Middle frontal gyrus (tissue), 1 donor: ENCODE results near the gene SPTB.
"Not testable (repeated sequence)": the region's sequence is repeated elsewhere in the genome, so short reads cannot be mapped to it uniquely, and the experiment has no call there.

Experiments
- DNase-seq: peaks from one replicate; pipeline ENCODE4 v3.0.0-alpha.2; 2015; ENCODE audit warnings: low spot score; ENCODE audit errors: extremely low spot score

The SPTB gene

DNA sequence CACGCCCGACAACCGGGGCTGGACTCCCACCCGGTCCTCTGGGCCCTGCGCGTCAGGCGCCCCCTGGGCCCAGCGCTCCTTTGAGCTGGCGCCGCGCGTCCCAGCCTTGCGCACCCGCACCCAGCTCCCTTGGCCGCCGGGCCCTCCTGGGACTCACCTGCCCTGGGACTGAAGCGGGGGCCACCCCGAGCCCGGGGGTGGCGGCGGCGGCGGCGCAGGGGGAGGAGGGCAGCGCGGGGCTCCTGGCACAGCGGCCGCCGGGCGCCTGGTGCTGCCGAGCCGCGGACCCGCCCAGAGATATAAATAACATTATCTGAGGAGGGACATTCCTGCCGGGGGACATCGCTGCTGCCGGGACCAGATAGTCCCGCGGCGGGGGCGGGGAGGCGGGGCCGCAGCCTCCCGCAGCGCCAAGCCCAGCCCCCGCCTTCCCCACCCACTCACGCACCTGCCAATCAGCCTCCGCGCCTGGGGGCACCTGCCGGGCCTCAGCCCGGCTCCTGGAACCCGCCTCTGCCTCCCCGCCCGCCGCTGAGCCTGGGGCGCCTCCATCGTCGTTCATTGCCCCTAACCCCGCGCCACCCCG, at the start of gene SPTB:
TSS of gene SPTB (minus strand) at position 273 of the 586 bp plus-strand sequence. CDS start 56,813 bp downstream, outside the sequence.
- DNase-seq: no peak

DNA sequence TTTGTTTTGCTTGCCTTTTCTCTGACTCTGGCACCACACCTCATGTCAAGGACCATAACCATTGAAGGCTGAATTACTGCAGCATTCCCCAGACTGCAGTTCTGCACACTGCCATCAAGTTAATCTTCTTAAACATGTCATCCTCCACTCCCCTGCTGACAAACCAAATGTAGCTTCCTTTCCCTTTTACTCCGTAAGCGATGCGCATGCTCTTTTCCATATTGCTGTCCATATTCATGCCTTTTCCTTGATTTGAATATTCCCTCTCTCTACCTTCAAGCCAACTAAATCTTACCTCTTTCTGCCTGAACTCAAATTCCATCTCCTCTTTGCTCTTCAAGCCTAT, 49.3 kb upstream of the SPTB start:
- DNase-seq: no peak

- no peak for DNase-seq
Observed at GRCh38 chr14:64928239-64929013, 48.7 kb upstream of the SPTB start.

- DNase-seq: no peak
Observed at GRCh38 chr14:64927031-64927430, 47.3 kb upstream of the SPTB start.

DNA sequence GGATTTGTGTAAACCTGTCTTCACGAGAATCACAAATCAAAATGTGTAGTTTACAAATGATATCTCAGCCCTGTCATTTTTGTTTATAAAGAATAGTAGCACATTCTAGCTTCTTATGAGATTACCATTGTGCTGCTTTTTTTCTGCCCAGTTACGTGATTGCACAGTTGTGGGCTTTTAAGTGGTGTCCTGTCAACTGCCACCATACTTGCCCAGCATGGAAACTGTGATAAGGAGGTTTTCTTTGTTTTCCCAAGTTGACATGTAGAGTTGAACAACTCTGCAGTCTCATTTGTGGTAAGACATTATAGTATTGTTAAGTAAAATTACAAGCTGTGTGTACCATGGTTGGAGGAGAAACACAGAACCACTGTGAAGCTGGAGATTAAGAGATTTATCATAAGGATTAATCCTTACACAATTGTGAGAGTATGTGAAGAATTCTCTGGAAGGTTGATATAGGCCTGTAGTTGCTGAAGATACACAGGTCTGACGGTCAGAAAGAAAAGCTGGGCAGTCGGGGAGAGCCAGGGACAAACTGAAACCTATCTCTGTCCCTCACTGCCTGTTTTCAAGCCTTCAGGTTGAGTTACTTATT, 46.8 kb upstream of the SPTB start:
- no peak for DNase-seq

DNA sequence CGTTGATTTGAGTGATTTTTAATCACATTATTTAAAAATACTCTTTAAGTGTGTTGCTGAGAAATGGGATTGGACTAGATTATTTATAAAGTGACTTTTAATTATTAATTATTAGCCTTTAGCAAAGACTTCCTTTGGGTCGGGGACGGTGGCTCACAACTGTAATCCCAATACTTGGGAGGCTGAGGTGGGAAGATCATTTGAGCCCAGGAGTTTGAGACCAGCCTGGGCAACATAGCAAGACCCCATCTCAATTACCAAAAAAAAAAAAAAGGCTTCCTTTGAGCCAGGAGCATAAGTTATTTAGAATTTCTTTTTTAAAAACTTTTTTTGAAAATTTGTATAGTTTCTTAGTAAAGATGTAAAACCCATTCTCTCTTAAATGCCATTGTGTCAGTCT, 43.3 kb upstream of the SPTB start:
- DNase-seq: no peak

DNA sequence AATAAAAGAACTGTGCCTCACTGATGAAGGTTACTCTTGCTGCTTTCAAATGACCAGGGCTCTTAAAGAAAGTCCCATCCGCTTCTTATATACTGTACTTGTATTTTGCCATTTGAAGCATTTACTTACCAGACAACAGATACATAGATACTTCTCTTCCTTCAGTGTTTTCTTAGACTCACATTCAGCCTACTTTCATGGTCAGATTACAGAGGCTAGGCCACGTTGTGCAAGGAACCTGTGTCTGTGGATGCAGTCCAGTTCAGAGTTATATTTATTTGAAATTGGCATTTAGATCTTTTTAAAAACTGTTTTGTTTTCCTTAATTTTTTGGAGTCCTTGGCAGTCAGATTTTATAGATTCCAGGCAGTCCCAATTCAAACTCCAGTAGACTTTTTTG, 40.8 kb upstream of the SPTB start:
- no peak for DNase-seq

- no peak for DNase-seq
Observed at GRCh38 chr14:64919618-64920017, 39.9 kb upstream of the SPTB start.

DNA sequence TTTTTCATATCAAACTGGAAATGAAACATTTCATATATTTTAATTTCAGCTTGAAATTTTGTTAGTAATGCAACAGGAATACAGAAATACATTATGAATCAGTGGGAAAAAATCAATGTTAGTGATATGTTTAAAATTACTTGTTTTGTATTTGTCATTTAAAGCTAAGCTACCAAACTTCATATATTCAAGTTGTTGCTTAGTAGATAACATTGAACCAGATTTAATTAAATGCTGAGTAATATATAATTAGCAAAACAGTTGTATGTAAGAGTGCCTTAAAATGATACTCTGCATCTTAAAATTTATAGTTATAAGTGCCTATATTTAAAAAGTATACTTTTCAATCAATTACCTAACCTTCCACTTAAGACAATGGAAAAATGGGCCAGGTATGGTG, 39.5 kb upstream of the SPTB start:
- no peak for DNase-seq

DNA sequence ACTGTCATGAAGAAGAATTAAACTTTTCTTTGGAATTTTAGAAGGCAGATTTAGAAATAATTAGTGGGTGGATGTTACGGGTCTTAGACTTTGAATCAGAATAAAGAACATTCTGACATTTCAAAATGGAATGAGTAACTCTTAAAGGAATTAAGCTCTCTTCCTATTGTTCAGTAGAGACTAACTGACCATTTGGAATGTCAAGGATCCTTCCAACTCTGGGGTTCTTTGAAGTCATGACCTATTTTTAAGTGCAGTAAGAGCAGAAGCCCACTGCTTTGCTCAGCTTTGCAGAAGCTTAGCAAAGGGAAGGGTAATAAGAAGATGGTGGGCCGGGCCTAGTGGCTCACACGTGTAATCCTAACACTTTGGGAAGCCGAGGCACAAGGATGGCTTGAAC, 38.5 kb upstream of the SPTB start:
- DNase-seq: no peak

GRCh38 chr14:64915797-64916196, 36.1 kb upstream of the SPTB start:
- no peak for DNase-seq

DNA sequence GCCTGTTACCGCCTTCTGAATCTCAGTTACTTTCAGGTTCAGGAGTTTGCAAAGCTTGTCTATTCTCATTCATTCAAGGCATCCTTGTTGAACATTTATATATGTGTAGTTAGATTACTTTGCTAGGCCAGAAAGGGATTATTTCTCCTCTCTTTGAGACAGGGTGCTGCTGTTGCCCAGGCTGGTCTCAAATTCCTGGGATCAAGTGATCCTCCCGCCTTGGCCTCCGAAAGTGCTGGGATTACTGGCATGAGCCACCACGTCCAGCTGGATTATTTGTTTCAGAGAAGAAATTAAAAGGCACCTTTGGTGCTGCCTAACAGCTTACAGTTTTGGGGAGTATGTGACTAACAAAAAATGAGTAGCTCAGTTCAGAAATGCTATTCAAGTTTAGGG, 35.3 kb upstream of the SPTB start:
- no peak for DNase-seq

DNA sequence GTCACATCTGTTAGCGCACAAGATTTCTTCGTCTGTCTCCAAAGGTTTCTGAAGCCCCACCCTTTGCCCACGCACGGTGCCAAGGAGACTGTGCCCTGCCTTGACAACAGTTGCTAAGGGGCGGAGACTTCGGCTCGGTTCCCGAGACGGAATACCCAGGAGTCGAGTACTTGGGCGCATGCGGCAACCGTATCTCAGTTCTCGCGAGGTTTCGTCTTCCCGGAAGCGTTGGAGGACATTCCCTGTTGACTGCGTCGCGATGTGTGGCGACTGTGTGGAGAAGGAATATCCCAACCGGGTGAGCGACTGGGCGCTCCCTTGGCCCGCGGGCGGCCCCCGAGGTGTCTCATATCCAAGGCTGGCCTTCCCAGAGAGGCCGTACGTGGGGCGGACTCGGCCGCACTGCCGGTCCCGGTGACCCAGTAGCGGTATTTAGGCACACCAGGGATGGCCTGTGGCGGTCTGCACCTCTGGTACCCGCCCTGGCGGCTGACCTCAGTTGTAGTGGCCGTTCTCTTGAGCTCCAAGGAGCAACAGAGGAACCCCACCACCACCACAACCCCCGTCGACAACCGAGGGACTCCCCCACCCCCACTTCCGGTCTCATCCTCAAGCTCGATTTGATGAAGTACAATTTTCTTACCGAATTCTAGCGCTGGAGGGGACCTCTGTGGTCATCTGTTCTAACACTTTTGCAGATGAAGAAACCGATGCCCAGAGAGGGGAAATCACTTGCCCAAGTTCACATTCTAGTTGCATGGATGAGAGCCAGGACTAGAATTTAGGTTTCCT, 34.7 kb upstream of the SPTB start, which contains the start of gene CHURC1:
TSS of gene CHURC1 (plus strand) at position 219 of the 792 bp plus-strand sequence. CDS start at position 260, 41 bp downstream.
- DNase-seq: peak; percentile 97

DNA sequence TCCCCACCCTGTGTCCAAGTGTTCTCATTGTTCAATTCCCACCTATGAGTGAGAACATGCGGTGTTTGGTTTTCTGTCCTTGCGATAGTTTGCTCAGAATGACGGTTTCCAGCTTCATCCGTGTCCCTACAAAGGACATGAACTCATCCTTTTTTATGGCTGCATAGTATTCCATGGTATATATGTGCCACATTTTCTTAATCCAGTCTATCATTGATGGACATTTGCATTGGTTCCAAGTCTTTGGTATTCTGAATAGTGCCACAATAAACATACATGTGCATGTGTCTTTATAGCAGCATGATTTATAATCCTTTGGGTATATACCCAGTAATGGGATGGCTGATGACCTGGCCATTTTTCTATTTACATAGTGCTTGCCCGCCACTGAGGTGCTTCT, 33.8 kb upstream of the SPTB start:
- not testable (repeated sequence) for DNase-seq

GRCh38 chr14:64912261-64912660, 32.6 kb upstream of the SPTB start:
- DNase-seq: no peak

GRCh38 chr14:64910847-64911495, 31.3 kb upstream of the SPTB start:
- no peak for DNase-seq

DNA sequence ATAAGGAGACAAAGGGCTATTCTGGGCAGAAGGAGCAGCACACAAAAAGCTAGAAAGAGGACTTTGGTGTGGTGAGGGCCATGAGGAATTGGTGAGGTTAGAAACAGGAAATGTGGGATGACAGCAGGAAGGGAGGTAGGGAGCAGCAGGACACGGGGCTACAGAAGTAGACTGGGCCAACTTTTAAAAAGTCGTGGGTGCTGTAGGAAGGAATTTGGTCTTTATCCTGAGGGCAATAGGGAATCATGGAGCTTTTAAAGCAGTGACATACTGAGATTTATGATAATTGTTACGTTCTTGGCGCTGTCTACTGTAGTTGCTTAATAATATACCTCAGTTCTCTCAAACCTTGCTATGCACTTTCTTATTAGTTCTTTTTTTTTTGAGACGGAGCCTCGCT, 26.3 kb upstream of the SPTB start:
- DNase-seq: no peak

GRCh38 chr14:64899958-64900357, 20.3 kb upstream of the SPTB start:
- no peak for DNase-seq

DNA sequence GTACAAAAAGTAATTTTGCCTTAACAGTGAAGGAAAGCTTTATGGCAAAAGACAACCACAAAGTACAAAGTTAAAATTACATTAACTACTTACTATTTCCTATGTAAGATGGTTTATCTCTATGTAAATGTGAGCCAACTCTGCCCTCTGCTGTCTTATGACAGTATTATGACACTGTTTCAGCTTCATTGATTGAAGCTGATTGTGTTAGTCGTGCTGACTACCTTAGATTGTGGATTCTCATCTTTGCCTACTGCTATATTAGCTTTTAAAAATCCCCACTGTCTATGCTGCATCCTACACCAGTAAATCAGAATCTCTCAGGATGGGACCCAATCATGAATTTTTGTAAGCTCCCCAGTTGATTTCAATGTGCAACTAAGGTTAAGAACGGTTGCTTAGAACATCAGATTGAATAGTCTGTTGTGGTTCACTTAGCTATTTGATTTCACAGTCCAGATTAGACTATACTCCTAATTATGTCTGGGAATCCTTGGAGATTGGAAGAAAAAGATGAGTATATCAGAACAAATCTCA, 12.2 kb upstream of the SPTB start:
- peak; percentile 38 for DNase-seq

- no peak for DNase-seq
Observed at GRCh38 chr14:64891173-64891838, 11.6 kb upstream of the SPTB start.

- no peak for DNase-seq
Observed at GRCh38 chr14:64889352-64889751, 9.6 kb upstream of the SPTB start.
